Stimulated activated CD8-positive, alpha-beta memory T cell treated with anti-CD3 and anti-CD28 coated beads, Interleukin-15, amount 100 ng/mL, for 4 hours (primary cell): Measurements from ENCODE around the gene SND1.

Source experiments
- DNase-seq, 2 donors: peaks; one replicate each; pipeline ENCODE4 v3.0.0-alpha.2; 2020; ENCODE audit warnings: low read depth in 2 of 2

Gene SND1

GRCh38 chr7:127766831-127767459 is 115.0 kb downstream of the SND1 start:
- no peak for DNase-seq

GRCh38 chr7:127768241-127768640 is 116.2 kb downstream of the SND1 start:
- DNase-seq = no peak

- DNase-seq = no peak
Observed at GRCh38 chr7:127769137-127769536, 117.1 kb downstream of the SND1 start.

- no peak for DNase-seq
Observed at GRCh38 chr7:127769696-127770400, 117.9 kb downstream of the SND1 start.

- no peak for DNase-seq
Observed at GRCh38 chr7:127770885-127771284, 118.9 kb downstream of the SND1 start.

GRCh38 chr7:127771707-127772106 is 119.7 kb downstream of the SND1 start:
- DNase-seq = no peak

GRCh38 chr7:127776776-127777386 is 124.9 kb downstream of the SND1 start:
- DNase-seq = no peak

GRCh38 chr7:127780489-127780888 is 128.5 kb downstream of the SND1 start:
- no peak for DNase-seq

- DNase-seq = no peak
Observed at GRCh38 chr7:127781081-127781480, 129.1 kb downstream of the SND1 start.

- DNase-seq = no peak
Observed at GRCh38 chr7:127782075-127782474, 130.1 kb downstream of the SND1 start.

GRCh38 chr7:127782654-127783559 is 130.9 kb downstream of the SND1 start:
- DNase-seq = no peak

- no peak for DNase-seq
Observed at GRCh38 chr7:127786184-127786583, 134.2 kb downstream of the SND1 start.

- no peak for DNase-seq
Observed at GRCh38 chr7:127789031-127789430, 137.0 kb downstream of the SND1 start.

GRCh38 chr7:127791446-127792189 is 139.6 kb downstream of the SND1 start:
- no peak for DNase-seq

- DNase-seq = no peak
Observed at GRCh38 chr7:127792528-127793342, 140.7 kb downstream of the SND1 start.

GRCh38 chr7:127793582-127793981 is 141.6 kb downstream of the SND1 start:
- DNase-seq = no peak

- no peak for DNase-seq
Observed at GRCh38 chr7:127794136-127794535, 142.1 kb downstream of the SND1 start.

GRCh38 chr7:127794551-127794950 is 142.6 kb downstream of the SND1 start:
- no peak for DNase-seq

GRCh38 chr7:127798023-127798422 is 146.0 kb downstream of the SND1 start:
- DNase-seq = no peak

GRCh38 chr7:127798769-127799372 is 146.9 kb downstream of the SND1 start:
- DNase-seq = no peak
